Measurements from ENCODE around the gene DTNBP1.
A peak's percentile ranks its signal among the peaks of the same experiment; 100 is the strongest.

Gene DTNBP1

GRCh38 chr6:15623276-15624116, 39.3 kb downstream of the DTNBP1 start:
- no peak for DNase-seq (ENCODE audit: low spot score)

GRCh38 chr6:15622045-15622740, 40.6 kb downstream of the DTNBP1 start:
- no peak for DNase-seq (ENCODE audit: low spot score)

GRCh38 chr6:15621203-15622044, 41.4 kb downstream of the DTNBP1 start:
- no peak for DNase-seq (ENCODE audit: low spot score)

- peak; percentile 64 for DNase-seq (ENCODE audit: low spot score)
Observed at GRCh38 chr6:15620611-15621010, 42.2 kb downstream of the DTNBP1 start.

- no peak for DNase-seq (ENCODE audit: low spot score)
Observed at GRCh38 chr6:15619330-15619729, 43.5 kb downstream of the DTNBP1 start.

- DNase-seq (ENCODE audit: low spot score) = no peak
Observed at GRCh38 chr6:15618685-15619084, 44.1 kb downstream of the DTNBP1 start.

- DNase-seq (ENCODE audit: low spot score) = no peak
Observed at GRCh38 chr6:15616261-15616660, 46.6 kb downstream of the DTNBP1 start.

- no peak for DNase-seq (ENCODE audit: low spot score)
Observed at GRCh38 chr6:15615802-15616201, 47.0 kb downstream of the DTNBP1 start.

GRCh38 chr6:15614277-15614676, 48.6 kb downstream of the DTNBP1 start:
- DNase-seq (ENCODE audit: low spot score) = no peak

GRCh38 chr6:15608396-15608795, 54.4 kb downstream of the DTNBP1 start:
- DNase-seq (ENCODE audit: low spot score) = no peak

GRCh38 chr6:15607603-15608002, 55.2 kb downstream of the DTNBP1 start:
- DNase-seq (ENCODE audit: low spot score) = no peak

- no peak for DNase-seq (ENCODE audit: low spot score)
Observed at GRCh38 chr6:15606347-15606746, 56.5 kb downstream of the DTNBP1 start.

- no peak for DNase-seq (ENCODE audit: low spot score)
Observed at GRCh38 chr6:15604843-15605242, 58.0 kb downstream of the DTNBP1 start.

- DNase-seq (ENCODE audit: low spot score) = no peak
Observed at GRCh38 chr6:15602154-15602553, 60.7 kb downstream of the DTNBP1 start.

GRCh38 chr6:15598273-15598798, 64.5 kb downstream of the DTNBP1 start:
- no peak for DNase-seq (ENCODE audit: low spot score)

GRCh38 chr6:15596186-15596896, 66.5 kb downstream of the DTNBP1 start:
- no peak for DNase-seq (ENCODE audit: low spot score)

- DNase-seq (ENCODE audit: low spot score) = no peak
Observed at GRCh38 chr6:15595461-15596173, 67.2 kb downstream of the DTNBP1 start.

GRCh38 chr6:15594512-15595259, 68.1 kb downstream of the DTNBP1 start:
- DNase-seq (ENCODE audit: low spot score) = no peak

- no peak for DNase-seq (ENCODE audit: low spot score)
Observed at GRCh38 chr6:15593798-15594197, 69.0 kb downstream of the DTNBP1 start.

- no peak for DNase-seq (ENCODE audit: low spot score)
Observed at GRCh38 chr6:15592610-15593009, 70.2 kb downstream of the DTNBP1 start.
